K562 (cell line): Measurements from ENCODE around the gene RBM20. TPM values are rescaled to one million over a fixed set of nuclear protein-coding genes. Genes with fewer than 3 reads are reported as not detected.

Experiments
- CBFA2T3 ChIP-seq: fragments of 450-650 bp; IDR thresholded peaks from 2 replicates; pipeline ENCODE4 v1.6.1; 2017
- CBX8 ChIP-seq: fragments of 200-600 bp; sonication (generic); IDR thresholded peaks from 2 replicates; pipeline ENCODE4 v1.6.1; 2012; ENCODE audit warnings: borderline replicate concordance, mixed run types, low read depth, mild to moderate bottlenecking, moderate library complexity, mixed read lengths, low read length, control low read depth, inconsistent platforms; ENCODE audit not compliant: poor library complexity, severe bottlenecking; ENCODE audit errors: extremely low read depth
- FOXJ2 ChIP-seq: fragments of 200-800 bp; sonication (Bioruptor generic); IDR thresholded peaks from 2 replicates; pipeline ENCODE4 v1.6.1; 2016; ENCODE audit warnings: missing genetic modification characterization, missing compliant biosample characterization
- FOXP1 ChIP-seq: sonication (generic); formaldehyde crosslinking; IDR thresholded peaks from 2 replicates; pipeline ENCODE4 v1.8.0; 2022; ENCODE audit warnings: mild to moderate bottlenecking, missing genetic modification reagents
- GTF2A2 ChIP-seq: IDR thresholded peaks from 2 replicates; pipeline ENCODE4 v1.6.1; 2016; ENCODE audit warnings: mild to moderate bottlenecking, missing genetic modification characterization, missing compliant biosample characterization
- LCOR ChIP-seq: sonication (generic); formaldehyde crosslinking; IDR thresholded peaks from 2 replicates; pipeline ENCODE4 v1.8.0; 2022; ENCODE audit warnings: mild to moderate bottlenecking, missing genetic modification reagents
- NCOR1 ChIP-seq: fragments of 450-650 bp; IDR thresholded peaks from 2 replicates; pipeline ENCODE4 v1.6.1; 2016; ENCODE audit warnings: mild to moderate bottlenecking, moderate library complexity
- RBFOX2 ChIP-seq: fragments of 200-400 bp; formaldehyde crosslinking; IDR thresholded peaks from 2 replicates; pipeline ENCODE4 v1.6.1; 2017; ENCODE audit warnings: low read depth, mild to moderate bottlenecking, low read length, moderate library complexity
- SFPQ ChIP-seq: fragments of 200-400 bp; formaldehyde crosslinking; IDR thresholded peaks from 2 replicates; pipeline ENCODE4 v1.6.1; 2017; ENCODE audit warnings: mild to moderate bottlenecking, low read depth, low read length, moderate library complexity
- SNRNP70 ChIP-seq: fragments of 200-400 bp; formaldehyde crosslinking; optimal IDR thresholded peaks from 2 replicates; pipeline ENCODE3; 2017; ENCODE audit warnings: low read depth, low read length
- SPI1 ChIP-seq: IDR thresholded peaks from 2 replicates; pipeline ENCODE4 v1.6.1; 2011; ENCODE audit warnings: low read depth, low read length, control low read depth, borderline replicate concordance
- SREBF2 ChIP-seq: sonication (generic); formaldehyde crosslinking; IDR thresholded peaks from 2 replicates; pipeline ENCODE4 v1.4.0; 2020; ENCODE audit warnings: mild to moderate bottlenecking, missing genetic modification reagents
- XRCC4 ChIP-seq: IDR thresholded peaks from one replicate; pipeline ENCODE4 v1.6.1; 2011; ENCODE audit not compliant: insufficient read depth, insufficient read length; ENCODE audit errors: extremely low read depth
- ZHX1 ChIP-seq: fragments of 150-350 bp; conservative IDR thresholded peaks from 2 replicates; pipeline ENCODE4 v1.6.1; 2014; ENCODE audit warnings: low read length
- ZNF239 ChIP-seq: fragments of 250-450 bp; sonication (Bioruptor Pico); IDR thresholded peaks from 2 replicates; pipeline ENCODE4 v1.4.0; 2020; ENCODE audit warnings: mild to moderate bottlenecking
- polyA plus RNA-seq, 8 experiments: library from polyadenylated mRNA; depleted of rRNA in 4 of 8; stranded (reverse) in 5 of 8; unstranded in 3 of 8; fragments of >200 nt; fragmentation: Nextera tagmentation in 2 of 8; fragmentation: Illumina TruSeq in 1 of 8; extraction: Ambion mirVana in 2 of 8; extraction: Trizol in 1 of 8; gene quantifications; 2 replicates each; pipeline versions ENCODE4 v1.2.1 to v1.2.3, GENCODE V29; 2011 to 2014; ENCODE audit warnings: inconsistent platforms in 1 of 8, missing spikeins in 1 of 8
- total RNA-seq, 7 experiments: library from RNA; depleted of rRNA in 6 of 7; stranded (reverse); fragments of >200 nt in 6 of 7; fragmentation: Illumina TruSeq in 2 of 7; extraction: Trizol in 2 of 7; gene quantifications; 2 replicates each; pipeline versions ENCODE4 v1.2.1 to v1.2.3, GENCODE V29; 2011 to 2021; ENCODE audit warnings: low replicate concordance in 1 of 7
- TF ChIP-seq, protein P1 (sequence below): sonication (generic); formaldehyde crosslinking; IDR thresholded peaks from 2 replicates; pipeline ENCODE4 v1.8.1; 2023; ENCODE audit warnings: mild to moderate bottlenecking, missing genetic modification reagents, moderate library complexity
- TF ChIP-seq, protein P2 (sequence below): fragments of 450-650 bp; IDR thresholded peaks from one replicate; pipeline ENCODE4 v1.6.1; 2018; ENCODE audit warnings: mild to moderate bottlenecking, moderate library complexity; ENCODE audit not compliant: partially characterized antibody
- TF ChIP-seq, protein P3 (sequence below): fragments of 450-650 bp; formaldehyde crosslinking; IDR thresholded peaks from 2 replicates; pipeline ENCODE4 v1.4.0; 2022; ENCODE audit warnings: mild to moderate bottlenecking, moderate library complexity

Gene RBM20
- total and polyA plus RNA-seq, 9 of the 15 experiments (the other 6 are each of a cell fraction or from before 2014, with no cell fraction given) = 0.63 to 5.7 (median 3.2) TPM

- TF ChIP-seq RBFOX2 = 0 out of 2 replicates have a peak, but pooled peaks have one; percentile 40
- TF ChIP-seq CBFA2T3 = peak; percentile 68
- TF ChIP-seq, protein P1, sequence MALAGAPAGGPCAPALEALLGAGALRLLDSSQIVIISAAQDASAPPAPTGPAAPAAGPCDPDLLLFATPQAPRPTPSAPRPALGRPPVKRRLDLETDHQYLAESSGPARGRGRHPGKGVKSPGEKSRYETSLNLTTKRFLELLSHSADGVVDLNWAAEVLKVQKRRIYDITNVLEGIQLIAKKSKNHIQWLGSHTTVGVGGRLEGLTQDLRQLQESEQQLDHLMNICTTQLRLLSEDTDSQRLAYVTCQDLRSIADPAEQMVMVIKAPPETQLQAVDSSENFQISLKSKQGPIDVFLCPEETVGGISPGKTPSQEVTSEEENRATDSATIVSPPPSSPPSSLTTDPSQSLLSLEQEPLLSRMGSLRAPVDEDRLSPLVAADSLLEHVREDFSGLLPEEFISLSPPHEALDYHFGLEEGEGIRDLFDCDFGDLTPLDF (CRISPR knock-in tag) = peak; percentile 72
- no peak for TF ChIP-seq GTF2A2 (tag)
- no peak for TF ChIP-seq FOXJ2
- TF ChIP-seq ZNF239 (CRISPR knock-in tag) = no peak
- peak; percentile 30 for TF ChIP-seq NCOR1
- no peak for TF ChIP-seq ZHX1
- TF ChIP-seq LCOR (CRISPR knock-in tag) = no peak
- no peak for TF ChIP-seq SFPQ
- TF ChIP-seq, protein P2, sequence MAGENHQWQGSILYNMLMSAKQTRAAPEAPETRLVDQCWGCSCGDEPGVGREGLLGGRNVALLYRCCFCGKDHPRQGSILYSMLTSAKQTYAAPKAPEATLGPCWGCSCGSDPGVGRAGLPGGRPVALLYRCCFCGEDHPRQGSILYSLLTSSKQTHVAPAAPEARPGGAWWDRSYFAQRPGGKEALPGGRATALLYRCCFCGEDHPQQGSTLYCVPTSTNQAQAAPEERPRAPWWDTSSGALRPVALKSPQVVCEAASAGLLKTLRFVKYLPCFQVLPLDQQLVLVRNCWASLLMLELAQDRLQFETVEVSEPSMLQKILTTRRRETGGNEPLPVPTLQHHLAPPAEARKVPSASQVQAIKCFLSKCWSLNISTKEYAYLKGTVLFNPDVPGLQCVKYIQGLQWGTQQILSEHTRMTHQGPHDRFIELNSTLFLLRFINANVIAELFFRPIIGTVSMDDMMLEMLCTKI = no peak
- no peak for TF ChIP-seq CBX8
- TF ChIP-seq XRCC4 = no peak
- TF ChIP-seq, protein P3, sequence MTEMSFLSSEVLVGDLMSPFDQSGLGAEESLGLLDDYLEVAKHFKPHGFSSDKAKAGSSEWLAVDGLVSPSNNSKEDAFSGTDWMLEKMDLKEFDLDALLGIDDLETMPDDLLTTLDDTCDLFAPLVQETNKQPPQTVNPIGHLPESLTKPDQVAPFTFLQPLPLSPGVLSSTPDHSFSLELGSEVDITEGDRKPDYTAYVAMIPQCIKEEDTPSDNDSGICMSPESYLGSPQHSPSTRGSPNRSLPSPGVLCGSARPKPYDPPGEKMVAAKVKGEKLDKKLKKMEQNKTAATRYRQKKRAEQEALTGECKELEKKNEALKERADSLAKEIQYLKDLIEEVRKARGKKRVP (CRISPR knock-in tag) = no peak
- no peak for TF ChIP-seq SPI1
- no peak for TF ChIP-seq SREBF2 (CRISPR knock-in tag)
- no peak for TF ChIP-seq SNRNP70
- no peak for TF ChIP-seq FOXP1 (CRISPR knock-in tag)
Measured at GRCh38 chr10:110664483-110665420, 20.6 kb downstream of the RBM20 start (continued).
